ENCODE data around the gene USF3. TPM values are rescaled to one million over a fixed set of nuclear protein-coding genes. Genes with fewer than 3 reads are reported as not detected.

USF3 gene
- total RNA-seq, 6 donors from 2014 or later: 9.3 to 30.6 (median 18.5) TPM

DNA sequence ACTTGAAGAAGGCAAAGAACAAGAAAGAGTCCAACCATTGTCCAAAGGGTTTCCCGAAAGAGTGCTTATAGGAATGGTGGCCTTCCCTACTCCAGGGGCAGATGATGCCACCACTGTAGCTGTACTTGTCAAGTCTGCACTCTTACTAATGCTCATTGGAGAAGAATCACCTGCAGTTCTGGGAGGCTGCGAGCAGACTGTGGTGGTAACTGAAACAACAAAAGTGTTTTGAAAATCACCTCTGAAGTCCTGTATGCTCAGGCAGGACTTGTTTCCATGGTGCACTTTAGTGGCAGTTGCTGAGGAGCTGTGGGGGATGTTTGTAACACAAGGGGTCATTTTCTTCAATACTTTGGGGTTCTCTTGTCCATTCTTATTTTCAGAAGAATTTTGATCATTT lies 36.0 kb downstream of the USF3 start:
- H3K27ac ChIP-seq: no peak overlapping the region
- WGBS, 2 donors: 85 to 97% methylated on average over 2 of the region's 2 CpGs
- DNase-seq (no peak), ATAC-seq (ENCODE audit: low FRiP score in 2 of 2) (no peak)
- no peaks in the 10 kb centered on the region for H3K27me3 ChIP-seq
- no peaks in the 10 kb centered on the region for H3K4me1 ChIP-seq
- H3K36me3 ChIP-seq: peaks cover 6 to 68% (median 19%) of the 10 kb centered on the region in 4 donors
- no peak for TF ChIP-seq EP300 (IDR thresholded peaks at IDR 0.05)
- TF ChIP-seq, protein P1, sequence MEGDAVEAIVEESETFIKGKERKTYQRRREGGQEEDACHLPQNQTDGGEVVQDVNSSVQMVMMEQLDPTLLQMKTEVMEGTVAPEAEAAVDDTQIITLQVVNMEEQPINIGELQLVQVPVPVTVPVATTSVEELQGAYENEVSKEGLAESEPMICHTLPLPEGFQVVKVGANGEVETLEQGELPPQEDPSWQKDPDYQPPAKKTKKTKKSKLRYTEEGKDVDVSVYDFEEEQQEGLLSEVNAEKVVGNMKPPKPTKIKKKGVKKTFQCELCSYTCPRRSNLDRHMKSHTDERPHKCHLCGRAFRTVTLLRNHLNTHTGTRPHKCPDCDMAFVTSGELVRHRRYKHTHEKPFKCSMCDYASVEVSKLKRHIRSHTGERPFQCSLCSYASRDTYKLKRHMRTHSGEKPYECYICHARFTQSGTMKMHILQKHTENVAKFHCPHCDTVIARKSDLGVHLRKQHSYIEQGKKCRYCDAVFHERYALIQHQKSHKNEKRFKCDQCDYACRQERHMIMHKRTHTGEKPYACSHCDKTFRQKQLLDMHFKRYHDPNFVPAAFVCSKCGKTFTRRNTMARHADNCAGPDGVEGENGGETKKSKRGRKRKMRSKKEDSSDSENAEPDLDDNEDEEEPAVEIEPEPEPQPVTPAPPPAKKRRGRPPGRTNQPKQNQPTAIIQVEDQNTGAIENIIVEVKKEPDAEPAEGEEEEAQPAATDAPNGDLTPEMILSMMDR (IDR thresholded peaks at IDR 0.05): no peak
- no peak for TF ChIP-seq POLR2AphosphoS5 (IDR thresholded peaks at IDR 0.05)
- TF ChIP-seq POLR2A (IDR thresholded peaks at IDR 0.05): no peak
- H3K9me3 ChIP-seq: no peaks in the 10 kb centered on the region
- no peak overlapping the region for H3K4me3 ChIP-seq

DNA sequence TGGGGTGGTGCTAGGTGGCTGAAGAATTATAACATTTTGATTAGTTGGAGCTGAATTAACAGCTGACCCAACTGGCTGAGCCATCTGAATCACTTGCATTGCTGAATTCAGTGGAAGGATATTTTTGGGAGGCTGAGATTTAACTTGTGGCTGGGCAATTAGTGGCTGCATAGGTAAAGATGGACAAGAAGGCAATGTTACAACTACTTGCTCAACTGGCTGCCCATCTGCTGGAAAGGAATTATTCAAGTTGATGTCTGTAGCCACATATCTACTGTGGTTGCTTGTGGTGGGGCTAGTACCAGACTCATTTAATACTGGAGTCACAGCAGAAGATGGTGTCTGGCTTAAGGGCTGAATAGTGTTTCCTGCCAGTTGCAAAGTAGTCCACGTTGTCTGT lies 36.4 kb downstream of the USF3 start:
- 82 to 95% methylated on average over 1 of the region's 1 CpG for WGBS, 2 donors
- DNase-seq (no peak), ATAC-seq (ENCODE audit: low FRiP score in 2 of 2) (no peak)
- no peaks in the 10 kb centered on the region for H3K4me1 ChIP-seq
- no peak for TF ChIP-seq POLR2A (IDR thresholded peaks at IDR 0.05)
- TF ChIP-seq, protein P1 (IDR thresholded peaks at IDR 0.05): no peak
- no peak for TF ChIP-seq EP300 (IDR thresholded peaks at IDR 0.05)
- no peak for TF ChIP-seq POLR2AphosphoS5 (IDR thresholded peaks at IDR 0.05)
- no peaks in the 10 kb centered on the region for H3K9me3 ChIP-seq
- no peaks in the 10 kb centered on the region for H3K27me3 ChIP-seq
- H3K36me3 ChIP-seq: peaks cover 6 to 66% (median 19%) of the 10 kb centered on the region in 4 donors
- H3K27ac ChIP-seq: no peak overlapping the region
- no peak overlapping the region for H3K4me3 ChIP-seq

DNA sequence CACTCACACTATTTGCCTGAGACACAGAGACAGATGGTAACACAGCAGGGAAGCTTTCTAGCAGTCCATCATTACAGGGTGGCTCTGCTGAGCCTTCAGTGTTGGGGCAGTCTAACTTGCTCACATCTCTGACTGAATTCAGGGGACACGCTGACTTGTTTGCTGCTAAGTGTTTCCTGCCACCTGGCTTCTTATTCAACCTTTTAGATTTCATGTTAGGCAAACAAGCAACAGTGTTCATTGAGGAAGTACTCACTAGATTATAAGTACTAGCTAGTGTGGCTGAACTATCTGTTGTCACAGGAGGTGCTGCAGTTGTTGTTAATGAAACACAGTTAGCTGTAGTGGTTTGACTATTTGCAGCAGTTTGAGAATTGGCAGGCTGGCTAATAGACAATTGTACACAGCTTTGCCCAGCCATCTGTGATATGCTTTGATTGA lies 37.3 kb downstream of the USF3 start:
- Histone ChIP-seq H3K27me3 (no peaks in the 10 kb centered on the region), H3K27ac (no peak overlapping the region), H3K4me3 (no peak overlapping the region), H3K36me3 (peaks cover 6 to 63% (median 17%) of the 10 kb centered on the region in 4 donors), H3K9me3 (no peaks in the 10 kb centered on the region), H3K4me1 (no peaks in the 10 kb centered on the region)
- TF ChIP-seq POLR2A (IDR thresholded peaks at IDR 0.05): no peak
- DNase-seq: no peak
- ATAC-seq (ENCODE audit: low FRiP score in 2 of 2): no peak
- 80% methylated on average over 1 of the region's 1 CpG for WGBS, 2 donors

DNA sequence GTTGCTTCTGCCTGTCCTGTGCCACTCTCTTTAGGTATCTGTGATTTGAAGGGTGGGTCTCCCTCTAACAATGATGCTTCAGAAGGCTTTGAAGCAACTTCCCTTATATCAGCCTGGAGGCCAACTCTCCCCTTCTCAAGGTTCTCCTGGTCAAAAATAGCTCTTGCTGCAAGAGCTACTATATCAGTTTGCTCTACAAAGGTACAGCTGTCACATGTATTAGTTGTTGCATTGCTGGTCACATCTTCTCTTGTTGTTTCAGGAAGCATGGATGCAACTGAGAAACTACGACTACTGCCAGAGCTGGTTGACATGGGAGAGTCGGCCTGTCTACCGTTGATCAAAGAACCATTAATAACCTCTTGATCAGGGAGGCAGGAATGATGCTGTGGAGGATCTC lies 38.3 kb downstream of the USF3 start:
- peaks cover 6 to 53% (median 17%) of the 10 kb centered on the region in 4 donors for H3K36me3 ChIP-seq
- H3K27ac ChIP-seq: no peak overlapping the region
- WGBS, 2 donors: 92 to 100% methylated on average over 3 of the region's 3 CpGs
- H3K27me3 ChIP-seq: no peaks in the 10 kb centered on the region
- H3K9me3 ChIP-seq: no peaks in the 10 kb centered on the region
- no peaks in the 10 kb centered on the region for H3K4me1 ChIP-seq
- TF ChIP-seq POLR2AphosphoS5 (IDR thresholded peaks at IDR 0.05) (no peak), POLR2A (IDR thresholded peaks at IDR 0.05) (no peak), EP300 (IDR thresholded peaks at IDR 0.05) (no peak)
- TF ChIP-seq, protein P1 (IDR thresholded peaks at IDR 0.05): no peak
- DNase-seq (no peak), ATAC-seq (ENCODE audit: low FRiP score in 2 of 2) (no peak)
- no peak overlapping the region for H3K4me3 ChIP-seq

DNA sequence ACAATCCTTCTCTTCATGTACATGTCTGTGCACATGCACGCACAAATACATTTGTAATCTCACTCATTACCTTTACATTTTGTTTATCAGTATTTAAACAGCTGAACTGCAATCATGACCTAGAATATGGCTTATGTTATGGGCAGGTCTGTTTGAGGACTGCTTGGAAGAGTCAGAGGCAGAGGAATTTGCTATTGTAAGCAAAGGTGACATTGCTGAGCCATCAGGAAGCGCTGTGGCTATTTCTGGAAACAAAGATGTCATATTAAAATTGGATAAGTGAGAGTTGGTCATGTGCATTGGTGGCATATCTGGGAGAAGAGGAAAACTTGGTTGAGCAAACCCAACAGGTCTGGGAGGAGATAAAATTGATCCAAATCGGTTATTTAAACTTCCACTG lies 41.6 kb downstream of the USF3 start:
- 81 to 91% methylated on average over 3 of the region's 3 CpGs for WGBS, 2 donors
- Histone ChIP-seq H3K9me3 (no peaks in the 10 kb centered on the region), H3K4me1 (no peaks in the 10 kb centered on the region), H3K27me3 (no peaks in the 10 kb centered on the region), H3K4me3 (no peak overlapping the region), H3K36me3 (peaks cover 0 to 29% (median 7%) of the 10 kb centered on the region in 4 donors), H3K27ac (no peak overlapping the region)
- TF ChIP-seq POLR2AphosphoS5 (IDR thresholded peaks at IDR 0.05): no peak
- TF ChIP-seq POLR2A (IDR thresholded peaks at IDR 0.05): no peak
- TF ChIP-seq, protein P1 (IDR thresholded peaks at IDR 0.05): no peak
- no peak for TF ChIP-seq EP300 (IDR thresholded peaks at IDR 0.05)
- no peak for DNase-seq
- ATAC-seq (ENCODE audit: low FRiP score in 2 of 2): no peak

Data from upper lobe of left lung (tissue), 6 donors.